K562 treated with DMSO at 1 percent for 48 hours (cell line): ENCODE data around the gene ATP6V1G3. TPM values are rescaled to one million over a fixed set of nuclear protein-coding genes. Genes with fewer than 3 reads are reported as not detected.

ENCODE experiments used
- total RNA-seq: library from RNA; unstranded; fragments of 300-600 nt; gene quantifications from 2 replicates; pipeline ENCODE4 v1.2.3, GENCODE V29; 2022; ENCODE audit warnings: low replicate concordance; ENCODE audit errors: extremely low read depth

The ATP6V1G3 gene
- total RNA-seq: not detected in 2 replicates

DNA sequence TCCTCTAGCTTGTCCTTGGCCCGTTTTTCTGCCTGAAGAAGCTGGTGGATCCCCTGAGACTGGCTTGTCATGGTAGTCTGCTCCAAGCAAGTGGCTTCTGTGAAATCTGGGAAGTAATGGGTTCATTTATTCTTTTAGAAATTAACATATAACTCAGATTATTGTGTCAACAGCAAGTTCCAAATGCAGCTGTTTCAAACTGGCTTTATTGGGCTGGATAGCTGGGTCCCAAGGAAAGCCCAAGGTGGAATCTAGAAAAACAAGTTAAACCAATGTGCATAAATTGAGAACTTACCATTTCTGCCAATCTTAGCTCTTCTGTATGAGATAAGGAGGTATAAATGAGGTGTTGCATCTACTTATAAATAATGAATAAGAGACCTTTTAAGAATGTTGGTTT is at the start of gene ATP6V1G3:
ATP6V1G3 (minus strand) TSS at position 101 of the 400 bp plus-strand sequence; CDS start at position 71, 30 bp downstream.

Other genes with a start within 250 kb of the ATP6V1G3 start
- gene PTPRC, start 98.4 kb upstream of the ATP6V1G3 start, total RNA-seq: not detected in 2 replicates